Measurements from ENCODE around the gene PF4V1. TPM values are rescaled to one million over a fixed set of nuclear protein-coding genes. Genes with fewer than 3 reads are reported as not detected.

PF4V1 gene
- polyA plus RNA-seq, 1 donor (not counting 4 experiments of a cell fraction or from before 2014, with no cell fraction given) = not detected

DNA sequence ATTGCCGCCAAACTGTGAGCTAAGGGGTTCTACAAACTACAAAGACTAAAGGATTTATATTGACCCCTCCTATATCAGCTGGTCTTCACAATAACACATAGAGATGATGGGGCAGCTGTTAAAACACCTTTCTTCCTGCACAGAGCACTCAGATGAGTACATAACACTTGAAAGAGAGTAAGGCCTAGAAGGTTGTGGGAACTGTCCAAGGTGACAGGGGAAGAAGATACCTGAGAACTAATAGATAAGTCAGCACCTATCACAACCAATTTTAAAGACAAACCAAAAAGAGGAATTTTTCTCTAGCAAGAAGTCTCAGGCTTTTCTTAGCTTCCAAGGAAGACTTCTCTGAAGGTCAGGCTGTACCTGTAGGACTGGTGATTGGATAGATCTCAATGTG lies 35.8 kb upstream of the PF4V1 start:
- Histone ChIP-seq H3K4me1 (ENCODE audit: control insufficient read depth, extremely low read depth, insufficient read depth, low read length) (peaks cover 25% of the 10 kb centered on the region), H4K20me1 (ENCODE audit: control insufficient read depth, extremely low read depth, insufficient read depth, low read length) (no peaks in the 10 kb centered on the region), H3K9me1 (ENCODE audit: control insufficient read depth, extremely low read depth, insufficient read depth, low read length) (no peaks in the 10 kb centered on the region), H3K9me3 (ENCODE audit: control insufficient read depth, low read depth, low read length) (peaks cover 6% of the 10 kb centered on the region), H3K79me2 (ENCODE audit: control insufficient read depth, insufficient read depth, low read length) (no peaks in the 10 kb centered on the region), H3K27ac (ENCODE audit: control insufficient read depth, insufficient read depth, low read length) (peak overlapping the region; percentile 47), H3K4me3 (ENCODE audit: control insufficient read depth in 2 of 3, extremely low read depth in 1 of 3, insufficient read depth in 2 of 3, low read depth in 1 of 3, low read length in 3 of 3) (no peak overlapping the region), H3K36me3 (ENCODE audit: control insufficient read depth in 2 of 2, extremely low read depth in 1 of 2, insufficient read depth in 2 of 2, low read length in 2 of 2) (no peaks in the 10 kb centered on the region), H2AFZ (ENCODE audit: control insufficient read depth, low read length) (no peak overlapping the region), H3K27me3 (ENCODE audit: control insufficient read depth, extremely low read depth, insufficient read depth, low read length) (no peaks in the 10 kb centered on the region), H3K4me2 (ENCODE audit: control insufficient read depth, extremely low read depth, insufficient read depth, low read depth, low read length) (no peak overlapping the region), H3K9ac (ENCODE audit: control insufficient read depth, extremely low read depth, insufficient read depth, low read length) (no peak overlapping the region)
- dilution Hi-C loops (cut with MboI; ENCODE audit: extremely low pct_ligation_motif_present, low sequenced_read_pairs) = no loop called here
- TF ChIP-seq, protein P1, sequence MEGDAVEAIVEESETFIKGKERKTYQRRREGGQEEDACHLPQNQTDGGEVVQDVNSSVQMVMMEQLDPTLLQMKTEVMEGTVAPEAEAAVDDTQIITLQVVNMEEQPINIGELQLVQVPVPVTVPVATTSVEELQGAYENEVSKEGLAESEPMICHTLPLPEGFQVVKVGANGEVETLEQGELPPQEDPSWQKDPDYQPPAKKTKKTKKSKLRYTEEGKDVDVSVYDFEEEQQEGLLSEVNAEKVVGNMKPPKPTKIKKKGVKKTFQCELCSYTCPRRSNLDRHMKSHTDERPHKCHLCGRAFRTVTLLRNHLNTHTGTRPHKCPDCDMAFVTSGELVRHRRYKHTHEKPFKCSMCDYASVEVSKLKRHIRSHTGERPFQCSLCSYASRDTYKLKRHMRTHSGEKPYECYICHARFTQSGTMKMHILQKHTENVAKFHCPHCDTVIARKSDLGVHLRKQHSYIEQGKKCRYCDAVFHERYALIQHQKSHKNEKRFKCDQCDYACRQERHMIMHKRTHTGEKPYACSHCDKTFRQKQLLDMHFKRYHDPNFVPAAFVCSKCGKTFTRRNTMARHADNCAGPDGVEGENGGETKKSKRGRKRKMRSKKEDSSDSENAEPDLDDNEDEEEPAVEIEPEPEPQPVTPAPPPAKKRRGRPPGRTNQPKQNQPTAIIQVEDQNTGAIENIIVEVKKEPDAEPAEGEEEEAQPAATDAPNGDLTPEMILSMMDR (optimal IDR thresholded peaks at IDR 0.05 in 1 of 3, IDR thresholded peaks at IDR 0.05 in 1 of 3, conservative IDR thresholded peaks at IDR 0.05 in 1 of 3; ENCODE audit: extremely low read depth in 1 of 3, insufficient read depth in 2 of 3, low read length in 3 of 3) = no peak
- TF ChIP-seq EZH2 (IDR thresholded peaks at IDR 0.05; ENCODE audit: low read length) = no peak
- no peak for FAIRE-seq
- DNase-seq (ENCODE audit: low read depth, low spot score) = no peak

DNA sequence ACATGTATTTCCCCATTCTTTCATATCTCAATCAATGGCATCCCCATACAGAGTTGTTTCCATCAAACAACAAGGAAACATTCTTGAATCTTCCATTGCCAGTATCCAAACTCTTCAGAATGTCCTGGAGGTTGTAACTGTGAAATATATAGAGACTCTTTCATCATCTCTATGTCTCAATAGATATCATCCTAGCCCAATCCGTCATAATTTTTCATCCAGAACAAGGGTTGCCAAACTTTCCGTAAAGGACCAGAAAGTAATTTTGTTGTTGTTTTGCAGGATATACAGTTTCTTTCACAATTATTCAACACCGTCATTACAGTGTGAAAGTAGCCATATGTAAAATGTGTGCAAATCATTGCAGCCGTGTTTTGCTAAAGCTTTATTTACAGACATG lies 31.8 kb upstream of the PF4V1 start:
- dilution Hi-C loops (cut with MboI; ENCODE audit: extremely low pct_ligation_motif_present, low sequenced_read_pairs) = no loop called here
- H3K9ac ChIP-seq (ENCODE audit: control insufficient read depth, extremely low read depth, insufficient read depth, low read length) = no peak overlapping the region
- no peak overlapping the region for H3K4me2 ChIP-seq (ENCODE audit: control insufficient read depth, extremely low read depth, insufficient read depth, low read depth, low read length)
- H3K27ac ChIP-seq (ENCODE audit: control insufficient read depth, insufficient read depth, low read length) = no peak overlapping the region
- peaks cover 6% of the 10 kb centered on the region for H3K9me3 ChIP-seq (ENCODE audit: control insufficient read depth, low read depth, low read length)
- H3K4me3 ChIP-seq (ENCODE audit: control insufficient read depth in 2 of 3, extremely low read depth in 1 of 3, insufficient read depth in 2 of 3, low read depth in 1 of 3, low read length in 3 of 3) = no peak overlapping the region
- H2AFZ ChIP-seq (ENCODE audit: control insufficient read depth, low read length) = no peak overlapping the region
- FAIRE-seq (peak; percentile 48), DNase-seq (ENCODE audit: low read depth, low spot score) (no peak)
- H3K9me1 ChIP-seq (ENCODE audit: control insufficient read depth, extremely low read depth, insufficient read depth, low read length) = no peaks in the 10 kb centered on the region
- no peaks in the 10 kb centered on the region for H3K36me3 ChIP-seq (ENCODE audit: control insufficient read depth in 2 of 2, extremely low read depth in 1 of 2, insufficient read depth in 2 of 2, low read length in 2 of 2)
- no peaks in the 10 kb centered on the region for H3K79me2 ChIP-seq (ENCODE audit: control insufficient read depth, insufficient read depth, low read length)
- TF ChIP-seq EZH2 (IDR thresholded peaks at IDR 0.05; ENCODE audit: low read length) = no peak
- no peaks in the 10 kb centered on the region for H3K27me3 ChIP-seq (ENCODE audit: control insufficient read depth, extremely low read depth, insufficient read depth, low read length)
- H3K4me1 ChIP-seq (ENCODE audit: control insufficient read depth, extremely low read depth, insufficient read depth, low read length) = peaks cover 14% of the 10 kb centered on the region
- no peaks in the 10 kb centered on the region for H4K20me1 ChIP-seq (ENCODE audit: control insufficient read depth, extremely low read depth, insufficient read depth, low read length)

DNA sequence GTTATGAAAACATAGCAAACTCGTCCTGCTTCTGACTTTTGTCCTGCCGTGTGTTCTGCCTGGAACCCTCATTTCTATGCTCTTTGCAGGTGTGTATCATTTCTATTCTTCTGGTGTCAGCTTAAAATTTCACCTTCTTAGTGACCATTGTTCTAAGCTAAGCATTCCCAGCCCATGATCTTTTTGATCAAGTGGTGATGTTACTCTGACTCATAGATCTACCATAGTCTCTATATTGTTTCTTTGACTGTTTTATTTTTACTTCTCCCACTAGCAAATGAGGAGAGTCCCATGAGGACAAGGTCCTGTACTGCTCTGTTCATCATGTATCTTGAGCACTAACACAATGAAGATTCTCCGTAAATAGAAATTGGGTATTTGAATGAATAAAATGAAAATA lies 30.7 kb upstream of the PF4V1 start:
- H4K20me1 ChIP-seq (ENCODE audit: control insufficient read depth, extremely low read depth, insufficient read depth, low read length) = no peaks in the 10 kb centered on the region
- no peak overlapping the region for H2AFZ ChIP-seq (ENCODE audit: control insufficient read depth, low read length)
- peaks cover 6% of the 10 kb centered on the region for H3K9me3 ChIP-seq (ENCODE audit: control insufficient read depth, low read depth, low read length)
- H3K79me2 ChIP-seq (ENCODE audit: control insufficient read depth, insufficient read depth, low read length) = no peaks in the 10 kb centered on the region
- TF ChIP-seq EZH2 (IDR thresholded peaks at IDR 0.05; ENCODE audit: low read length) = no peak
- TF ChIP-seq, protein P1 (optimal IDR thresholded peaks at IDR 0.05 in 1 of 3, IDR thresholded peaks at IDR 0.05 in 1 of 3, conservative IDR thresholded peaks at IDR 0.05 in 1 of 3; ENCODE audit: extremely low read depth in 1 of 3, insufficient read depth in 2 of 3, low read length in 3 of 3) = no peak
- H3K4me1 ChIP-seq (ENCODE audit: control insufficient read depth, extremely low read depth, insufficient read depth, low read length) = peaks cover 3% of the 10 kb centered on the region
- dilution Hi-C loops (cut with MboI; ENCODE audit: extremely low pct_ligation_motif_present, low sequenced_read_pairs) = no loop called here
- H3K27me3 ChIP-seq (ENCODE audit: control insufficient read depth, extremely low read depth, insufficient read depth, low read length) = no peaks in the 10 kb centered on the region
- H3K36me3 ChIP-seq (ENCODE audit: control insufficient read depth in 2 of 2, extremely low read depth in 1 of 2, insufficient read depth in 2 of 2, low read length in 2 of 2) = no peaks in the 10 kb centered on the region
- no peak overlapping the region for H3K9ac ChIP-seq (ENCODE audit: control insufficient read depth, extremely low read depth, insufficient read depth, low read length)
- no peaks in the 10 kb centered on the region for H3K9me1 ChIP-seq (ENCODE audit: control insufficient read depth, extremely low read depth, insufficient read depth, low read length)
- peak; percentile 34 for FAIRE-seq
- no peak overlapping the region for H3K27ac ChIP-seq (ENCODE audit: control insufficient read depth, insufficient read depth, low read length)
- no peak overlapping the region for H3K4me3 ChIP-seq (ENCODE audit: control insufficient read depth in 2 of 3, extremely low read depth in 1 of 3, insufficient read depth in 2 of 3, low read depth in 1 of 3, low read length in 3 of 3)
- H3K4me2 ChIP-seq (ENCODE audit: control insufficient read depth, extremely low read depth, insufficient read depth, low read depth, low read length) = no peak overlapping the region
- peak; percentile 41 for DNase-seq (ENCODE audit: low read depth, low spot score)
